ENCODE results near the gene USP3. TPM values are rescaled to one million over a fixed set of nuclear protein-coding genes. Genes with fewer than 3 reads are reported as not detected.

USP3 gene
- total and polyA plus RNA-seq, 9 of the 15 experiments (the other 6 are each of a cell fraction or from before 2014, with no cell fraction given) = 17.3 to 54.3 (median 34.8) TPM

DNA sequence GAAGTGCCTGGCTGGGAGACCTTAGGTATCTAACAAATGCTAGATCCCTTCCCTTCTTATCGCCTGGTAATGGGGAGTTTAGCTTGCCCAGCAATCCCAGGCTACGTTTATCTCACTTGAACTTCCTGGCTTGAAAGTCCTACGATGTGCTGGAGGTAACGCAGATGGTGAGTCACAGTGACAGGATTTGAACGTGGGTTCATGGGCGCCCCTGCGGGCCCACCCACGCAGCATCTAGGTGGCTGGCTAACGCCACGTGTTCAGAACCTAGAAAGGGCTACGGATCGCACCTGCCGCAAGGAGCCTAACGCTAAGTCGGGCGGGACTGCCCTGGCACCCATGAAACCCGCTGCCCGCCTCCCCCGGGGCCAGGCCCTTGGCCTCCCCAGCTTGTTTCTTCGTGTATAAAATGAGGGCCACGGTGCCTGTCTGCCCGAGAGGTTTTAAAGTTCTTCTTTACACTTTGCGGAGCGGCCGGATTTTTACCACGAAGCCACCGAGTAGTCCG, 600 bp upstream of the USP3 start (continued):
- 0 out of 2 replicates have a peak, but pooled peaks have one; percentile 61 for TF ChIP-seq PHF8 (IDR thresholded peaks at IDR 0.05; ENCODE audit: borderline replicate concordance, low read length)
- 0 out of 2 replicates have a peak, but pooled peaks have one; percentile 29 for TF ChIP-seq NFXL1 (CRISPR knock-in tag; IDR thresholded peaks at IDR 0.05)
- TF ChIP-seq DIDO1 (tag; IDR thresholded peaks at IDR 0.05; ENCODE audit: low read depth) = no peak
- no peak; a peak in 2 of 3 replicates for TF ChIP-seq CBX3 (IDR thresholded peaks at IDR 0.05; ENCODE audit: borderline replicate concordance in 1 of 2, low read length in 2 of 2)
- no peak for TF ChIP-seq STAG1 (CRISPR knock-in tag; IDR thresholded peaks at IDR 0.05; ENCODE audit: borderline replicate concordance)
- no peak for TF ChIP-seq BDP1 (IDR thresholded peaks at IDR 0.05; ENCODE audit: insufficient read depth, insufficient read length)
- TF ChIP-seq HNRNPH1 (optimal IDR thresholded peaks at IDR 0.05; ENCODE audit: low read depth, low read length) = no peak
- TF ChIP-seq, protein P1, sequence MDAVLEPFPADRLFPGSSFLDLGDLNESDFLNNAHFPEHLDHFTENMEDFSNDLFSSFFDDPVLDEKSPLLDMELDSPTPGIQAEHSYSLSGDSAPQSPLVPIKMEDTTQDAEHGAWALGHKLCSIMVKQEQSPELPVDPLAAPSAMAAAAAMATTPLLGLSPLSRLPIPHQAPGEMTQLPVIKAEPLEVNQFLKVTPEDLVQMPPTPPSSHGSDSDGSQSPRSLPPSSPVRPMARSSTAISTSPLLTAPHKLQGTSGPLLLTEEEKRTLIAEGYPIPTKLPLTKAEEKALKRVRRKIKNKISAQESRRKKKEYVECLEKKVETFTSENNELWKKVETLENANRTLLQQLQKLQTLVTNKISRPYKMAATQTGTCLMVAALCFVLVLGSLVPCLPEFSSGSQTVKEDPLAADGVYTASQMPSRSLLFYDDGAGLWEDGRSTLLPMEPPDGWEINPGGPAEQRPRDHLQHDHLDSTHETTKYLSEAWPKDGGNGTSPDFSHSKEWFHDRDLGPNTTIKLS (IDR thresholded peaks at IDR 0.05; ENCODE audit: borderline replicate concordance, low read depth) = peak; percentile 89
- TF ChIP-seq ETV6 (IDR thresholded peaks at IDR 0.05; ENCODE audit: borderline replicate concordance in 1 of 2, low read depth in 2 of 2, low read length in 1 of 2) = no peak; a peak in 1 of 4 replicates
- TF ChIP-seq ETV6 (CRISPR knock-in tag; IDR thresholded peaks at IDR 0.05; ENCODE audit: borderline replicate concordance) = no peak
- TF ChIP-seq ZFX (CRISPR knock-in tag; IDR thresholded peaks at IDR 0.05) = peak; percentile 68; the same call in 1 of the 2 replicates
- TF ChIP-seq SOX6 (IDR thresholded peaks at IDR 0.05) = peak; percentile 7; the same call in 1 of the 2 replicates
- TF ChIP-seq TGIF2 (CRISPR knock-in tag; IDR thresholded peaks at IDR 0.05) = no peak
- peak; percentile 89 for TF ChIP-seq KDM5B (IDR thresholded peaks at IDR 0.05; ENCODE audit: insufficient replicate concordance, low read depth, low read length)
- TF ChIP-seq, protein P2, sequence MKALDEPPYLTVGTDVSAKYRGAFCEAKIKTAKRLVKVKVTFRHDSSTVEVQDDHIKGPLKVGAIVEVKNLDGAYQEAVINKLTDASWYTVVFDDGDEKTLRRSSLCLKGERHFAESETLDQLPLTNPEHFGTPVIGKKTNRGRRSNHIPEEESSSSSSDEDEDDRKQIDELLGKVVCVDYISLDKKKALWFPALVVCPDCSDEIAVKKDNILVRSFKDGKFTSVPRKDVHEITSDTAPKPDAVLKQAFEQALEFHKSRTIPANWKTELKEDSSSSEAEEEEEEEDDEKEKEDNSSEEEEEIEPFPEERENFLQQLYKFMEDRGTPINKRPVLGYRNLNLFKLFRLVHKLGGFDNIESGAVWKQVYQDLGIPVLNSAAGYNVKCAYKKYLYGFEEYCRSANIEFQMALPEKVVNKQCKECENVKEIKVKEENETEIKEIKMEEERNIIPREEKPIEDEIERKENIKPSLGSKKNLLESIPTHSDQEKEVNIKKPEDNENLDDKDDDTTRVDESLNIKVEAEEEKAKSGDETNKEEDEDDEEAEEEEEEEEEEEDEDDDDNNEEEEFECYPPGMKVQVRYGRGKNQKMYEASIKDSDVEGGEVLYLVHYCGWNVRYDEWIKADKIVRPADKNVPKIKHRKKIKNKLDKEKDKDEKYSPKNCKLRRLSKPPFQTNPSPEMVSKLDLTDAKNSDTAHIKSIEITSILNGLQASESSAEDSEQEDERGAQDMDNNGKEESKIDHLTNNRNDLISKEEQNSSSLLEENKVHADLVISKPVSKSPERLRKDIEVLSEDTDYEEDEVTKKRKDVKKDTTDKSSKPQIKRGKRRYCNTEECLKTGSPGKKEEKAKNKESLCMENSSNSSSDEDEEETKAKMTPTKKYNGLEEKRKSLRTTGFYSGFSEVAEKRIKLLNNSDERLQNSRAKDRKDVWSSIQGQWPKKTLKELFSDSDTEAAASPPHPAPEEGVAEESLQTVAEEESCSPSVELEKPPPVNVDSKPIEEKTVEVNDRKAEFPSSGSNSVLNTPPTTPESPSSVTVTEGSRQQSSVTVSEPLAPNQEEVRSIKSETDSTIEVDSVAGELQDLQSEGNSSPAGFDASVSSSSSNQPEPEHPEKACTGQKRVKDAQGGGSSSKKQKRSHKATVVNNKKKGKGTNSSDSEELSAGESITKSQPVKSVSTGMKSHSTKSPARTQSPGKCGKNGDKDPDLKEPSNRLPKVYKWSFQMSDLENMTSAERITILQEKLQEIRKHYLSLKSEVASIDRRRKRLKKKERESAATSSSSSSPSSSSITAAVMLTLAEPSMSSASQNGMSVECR (CRISPR knock-in tag; IDR thresholded peaks at IDR 0.05) = peak; percentile 60
- TF ChIP-seq, protein P3, sequence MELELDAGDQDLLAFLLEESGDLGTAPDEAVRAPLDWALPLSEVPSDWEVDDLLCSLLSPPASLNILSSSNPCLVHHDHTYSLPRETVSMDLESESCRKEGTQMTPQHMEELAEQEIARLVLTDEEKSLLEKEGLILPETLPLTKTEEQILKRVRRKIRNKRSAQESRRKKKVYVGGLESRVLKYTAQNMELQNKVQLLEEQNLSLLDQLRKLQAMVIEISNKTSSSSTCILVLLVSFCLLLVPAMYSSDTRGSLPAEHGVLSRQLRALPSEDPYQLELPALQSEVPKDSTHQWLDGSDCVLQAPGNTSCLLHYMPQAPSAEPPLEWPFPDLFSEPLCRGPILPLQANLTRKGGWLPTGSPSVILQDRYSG (tag; conservative IDR thresholded peaks at IDR 0.05; ENCODE audit: low read depth) = peak; percentile 81
- no peak for TF ChIP-seq KAT7 (CRISPR knock-in tag; IDR thresholded peaks at IDR 0.05; ENCODE audit: borderline replicate concordance)
- peak; percentile 33 for TF ChIP-seq BCOR (IDR thresholded peaks at IDR 0.05)
- peak; percentile 60; the same call in 1 of the 2 replicates for TF ChIP-seq RNF2 (IDR thresholded peaks at IDR 0.05)
- peak; percentile 79; the same call in 1 of the 2 replicates for TF ChIP-seq GATAD2A (IDR thresholded peaks at IDR 0.05)
- no peak for TF ChIP-seq RAD21 (CRISPR knock-in tag; conservative IDR thresholded peaks at IDR 0.05 in 1 of 2, IDR thresholded peaks at IDR 0.05 in 1 of 2)
- 0 out of 2 replicates have a peak, but pooled peaks have one; percentile 2 for TF ChIP-seq SMAD4 (CRISPR knock-in tag; conservative IDR thresholded peaks at IDR 0.05)
- 0 out of 2 replicates have a peak, but pooled peaks have one; percentile 10 for TF ChIP-seq C11orf30 (IDR thresholded peaks at IDR 0.05; ENCODE audit: low read depth)

Data from K562 (cell line).